CD4-positive, alpha-beta T cell treated with Interleukin-10 for 1 hour (primary cell): Measurements from ENCODE around the gene SPI1.
"Not testable (repeated sequence)": the region's sequence is repeated elsewhere in the genome, so short reads cannot be mapped to it uniquely, and the experiment has no call there.

Experiments used
- DNase-seq: peaks from one replicate; pipeline ENCODE4 v3.0.0-alpha.2; 2020

The SPI1 gene

GRCh38 chr11:47316501-47316900, 61.8 kb downstream of the SPI1 start:
- not testable (repeated sequence) for DNase-seq

DNA sequence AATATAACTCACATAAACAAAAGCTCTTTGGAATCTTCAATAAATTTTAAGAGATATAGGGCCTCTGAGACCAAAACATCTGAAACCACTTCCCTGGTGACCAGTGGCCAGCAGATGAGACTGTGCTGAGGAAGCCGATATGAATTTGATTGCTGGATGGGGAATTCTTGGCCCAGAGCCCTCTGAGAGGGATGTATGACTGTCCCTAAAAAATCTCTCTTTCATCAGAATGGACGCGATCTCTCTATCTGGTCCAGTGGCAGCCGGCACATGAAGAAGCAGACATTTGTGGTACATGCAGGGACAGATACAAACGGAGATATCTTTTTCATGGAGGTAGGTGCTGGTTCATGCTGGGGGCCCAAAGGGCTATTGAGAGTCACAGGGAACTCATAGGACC, 63.4 kb downstream of the SPI1 start:
- DNase-seq, result no peak

- no peak for DNase-seq
These were observed 70.1 kb downstream of the SPI1 start for GRCh38 chr11:47308050-47308823.

GRCh38 chr11:47306484-47306844, 71.9 kb downstream of the SPI1 start:
- no peak for DNase-seq

DNA sequence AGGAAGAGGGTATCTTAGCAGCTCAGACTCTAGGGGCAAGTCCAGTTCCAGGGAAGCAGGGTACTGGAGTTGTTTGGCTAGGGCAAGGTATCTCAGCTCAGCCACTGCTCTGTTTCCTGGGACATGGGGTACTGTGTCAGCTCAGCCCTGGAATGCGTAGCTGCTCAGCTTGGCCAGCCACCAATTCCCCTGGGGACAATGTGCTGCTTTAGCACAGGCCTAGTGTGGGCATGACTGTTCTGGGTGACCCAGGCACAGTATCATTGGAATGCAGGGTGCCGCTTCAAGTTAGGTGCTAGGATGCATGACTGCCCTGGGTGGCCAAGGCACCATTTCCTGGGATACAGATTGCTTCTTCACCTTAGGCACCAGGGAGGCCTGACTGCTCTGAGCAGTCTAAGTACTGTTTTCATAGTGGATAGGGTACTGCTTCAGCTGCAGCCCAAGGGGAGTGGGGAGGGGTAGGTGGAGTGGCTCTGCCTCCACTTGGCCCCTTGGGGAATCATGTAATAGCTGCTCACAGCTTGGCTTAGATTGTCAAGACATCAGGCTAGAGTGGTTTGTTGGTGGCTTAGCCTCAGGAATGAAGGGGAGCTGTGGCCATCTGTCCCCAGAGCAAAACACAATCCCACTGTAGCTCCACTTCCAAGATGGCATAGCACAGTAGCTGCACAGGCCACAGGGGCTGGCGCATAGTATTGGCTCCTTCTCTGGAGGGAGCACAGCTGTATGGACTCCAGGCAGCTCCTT, 72.4 kb downstream of the SPI1 start:
- no peak for DNase-seq
